ENCODE results near the gene ATOH8. TPM values are rescaled to one million over a fixed set of nuclear protein-coding genes. Genes with fewer than 3 reads are reported as not detected.

Gene ATOH8
- total and polyA plus RNA-seq, 12 donors: 8.7 to 45.9 (median 17.8) TPM

DNA sequence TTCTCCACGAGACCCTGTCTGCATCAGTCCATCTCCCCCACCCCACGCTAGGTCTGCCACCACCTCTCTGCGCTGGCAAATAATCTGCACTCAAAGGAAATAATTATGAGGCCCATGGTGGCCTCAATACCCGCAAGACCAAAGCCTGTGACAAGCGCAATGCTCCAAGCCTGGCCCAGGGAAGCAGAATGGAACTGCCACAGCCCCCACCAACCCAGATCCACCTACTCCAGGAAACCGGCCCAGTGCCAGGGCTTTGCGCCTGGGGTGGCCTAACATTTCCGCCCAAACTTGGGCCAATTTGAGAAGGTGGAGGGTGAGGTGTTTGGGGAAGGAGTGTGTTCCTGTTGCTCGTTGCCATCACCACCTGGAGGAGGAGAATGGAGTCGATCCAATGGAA, 26.0 kb upstream of the ATOH8 start:
- Histone ChIP-seq H3K4me1 (peaks cover 0 to 61% (median 34%) of the 10 kb centered on the region in 9 donors), H3K27ac (peak overlapping the region in 8 of 10 donors; percentile 3 to 72 (median 48)), H3K36me3 (no peaks in the 10 kb centered on the region), H3K9me3 (no peaks in the 10 kb centered on the region), H3K4me3 (no peak overlapping the region), H3K27me3 (no peaks in the 10 kb centered on the region)
- intact Hi-C loops (cut with DNase I): loop anchor here in 9 of 10 donors (1.0 to 10.0 kb wide), 8 partner anchors 53 to 357 kb away; no protein-coding TSS in a partner anchor
- TF ChIP-seq, protein P1, sequence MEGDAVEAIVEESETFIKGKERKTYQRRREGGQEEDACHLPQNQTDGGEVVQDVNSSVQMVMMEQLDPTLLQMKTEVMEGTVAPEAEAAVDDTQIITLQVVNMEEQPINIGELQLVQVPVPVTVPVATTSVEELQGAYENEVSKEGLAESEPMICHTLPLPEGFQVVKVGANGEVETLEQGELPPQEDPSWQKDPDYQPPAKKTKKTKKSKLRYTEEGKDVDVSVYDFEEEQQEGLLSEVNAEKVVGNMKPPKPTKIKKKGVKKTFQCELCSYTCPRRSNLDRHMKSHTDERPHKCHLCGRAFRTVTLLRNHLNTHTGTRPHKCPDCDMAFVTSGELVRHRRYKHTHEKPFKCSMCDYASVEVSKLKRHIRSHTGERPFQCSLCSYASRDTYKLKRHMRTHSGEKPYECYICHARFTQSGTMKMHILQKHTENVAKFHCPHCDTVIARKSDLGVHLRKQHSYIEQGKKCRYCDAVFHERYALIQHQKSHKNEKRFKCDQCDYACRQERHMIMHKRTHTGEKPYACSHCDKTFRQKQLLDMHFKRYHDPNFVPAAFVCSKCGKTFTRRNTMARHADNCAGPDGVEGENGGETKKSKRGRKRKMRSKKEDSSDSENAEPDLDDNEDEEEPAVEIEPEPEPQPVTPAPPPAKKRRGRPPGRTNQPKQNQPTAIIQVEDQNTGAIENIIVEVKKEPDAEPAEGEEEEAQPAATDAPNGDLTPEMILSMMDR (IDR thresholded peaks at IDR 0.05): no peak
- 73 to 80% methylated on average over 10 of the region's 10 CpGs for WGBS, 2 donors
- DNase-seq (peak in 1 of 2 donors; percentile 42), ATAC-seq (peak in 4 of 8 donors; percentile 37 to 54 (median 43))

DNA sequence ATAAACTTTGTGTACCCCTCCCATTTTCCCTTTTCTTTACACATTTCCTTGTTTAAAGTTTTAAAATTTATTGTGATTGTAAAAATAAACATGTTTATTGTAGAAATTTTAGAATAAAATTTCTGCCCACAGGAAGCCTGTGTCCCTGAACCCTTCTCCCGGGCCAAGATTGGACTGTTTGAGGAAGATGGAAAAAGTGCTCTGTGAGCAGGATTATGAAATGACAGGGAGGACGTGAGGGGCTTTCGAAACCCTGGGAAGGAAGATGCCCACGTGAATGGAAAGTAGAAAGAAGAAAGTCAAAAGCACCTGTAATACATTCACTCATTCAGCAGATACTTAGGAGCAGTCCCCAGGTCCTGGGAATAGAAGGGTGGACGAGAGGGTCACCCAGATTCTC, 25.4 kb upstream of the ATOH8 start:
- Histone ChIP-seq H3K27ac (peak overlapping the region in 9 of 10 donors; percentile 3 to 72 (median 49)), H3K9me3 (no peaks in the 10 kb centered on the region), H3K4me1 (peaks cover 0 to 62% (median 38%) of the 10 kb centered on the region in 9 donors), H3K4me3 (no peak overlapping the region), H3K27me3 (no peaks in the 10 kb centered on the region), H3K36me3 (no peaks in the 10 kb centered on the region)
- DNase-seq (no peak), ATAC-seq (peak in 2 of 8 donors; percentile 4 to 27)
- intact Hi-C loops (cut with DNase I): loop anchor here in 9 of 10 donors (1.0 to 10.0 kb wide), 8 partner anchors 54 to 356 kb away; no protein-coding TSS in a partner anchor
- TF ChIP-seq, protein P1 (IDR thresholded peaks at IDR 0.05): no peak
- 62 to 71% methylated on average over 5 of the region's 5 CpGs for WGBS, 2 donors

DNA sequence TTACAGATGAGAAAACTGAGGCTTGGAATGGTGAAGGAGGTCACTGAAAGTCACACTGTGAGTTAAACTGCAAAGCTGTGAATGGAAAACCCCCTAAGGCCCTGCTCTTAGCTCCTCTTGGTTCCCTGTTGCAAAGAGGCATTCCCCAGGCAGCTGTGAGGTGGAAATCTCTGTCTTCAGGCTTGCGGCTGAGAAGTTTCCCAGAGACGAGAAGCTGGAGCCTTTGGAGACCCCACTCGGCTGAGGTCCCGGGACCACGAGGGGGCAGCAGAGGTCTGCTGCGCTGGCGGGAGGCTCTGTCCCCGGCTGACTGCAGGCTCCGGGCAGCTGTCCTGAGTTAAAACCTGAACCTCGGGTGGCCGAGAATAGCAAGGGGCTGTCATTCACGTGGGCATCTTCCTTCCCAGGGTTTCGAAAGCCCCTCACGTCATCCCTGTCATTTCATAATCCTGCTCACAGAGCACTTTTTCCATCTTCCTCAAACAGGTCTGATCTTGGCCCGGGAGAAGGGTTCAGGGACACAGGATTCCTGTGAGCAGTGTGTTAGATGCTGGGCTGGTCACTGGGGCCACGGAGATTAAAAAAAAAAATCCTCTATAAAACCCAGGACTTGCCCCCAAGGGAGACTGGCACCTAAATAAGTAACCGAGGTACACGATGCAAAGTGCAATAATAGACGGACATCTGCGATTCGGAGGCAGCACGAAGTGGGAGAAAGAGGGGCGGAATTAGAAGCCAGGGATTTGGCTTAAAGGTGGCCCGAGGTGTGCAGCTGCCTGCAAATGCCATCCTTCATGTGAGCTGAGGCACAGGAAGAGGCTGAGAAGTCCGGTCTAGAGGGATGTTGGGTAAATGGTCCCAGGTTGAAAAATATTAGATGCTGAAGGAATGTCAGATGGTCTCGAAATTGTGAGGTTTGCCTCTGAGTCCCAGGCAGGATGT, 24.6 kb upstream of the ATOH8 start:
- WGBS, 2 donors: 35 to 39% methylated on average over 26 of the region's 26 CpGs
- Histone ChIP-seq H3K4me3 (no peak overlapping the region), H3K9me3 (no peaks in the 10 kb centered on the region), H3K27ac (peak overlapping the region in 9 of 10 donors; percentile 3 to 72 (median 49)), H3K27me3 (no peaks in the 10 kb centered on the region), H3K4me1 (peaks cover 0 to 63% (median 38%) of the 10 kb centered on the region in 9 donors), H3K36me3 (no peaks in the 10 kb centered on the region)
- ATAC-seq: peak; percentile 92 to 97 (median 95)
- peak; percentile 90 to 93 for DNase-seq
- TF ChIP-seq, protein P1 (IDR thresholded peaks at IDR 0.05): peak; percentile 91 to 99 (median 98)
- intact Hi-C loops (cut with DNase I): loop anchor here (1.0 to 10.0 kb wide), 10 partner anchors 21 to 356 kb away; no protein-coding TSS in a partner anchor

DNA sequence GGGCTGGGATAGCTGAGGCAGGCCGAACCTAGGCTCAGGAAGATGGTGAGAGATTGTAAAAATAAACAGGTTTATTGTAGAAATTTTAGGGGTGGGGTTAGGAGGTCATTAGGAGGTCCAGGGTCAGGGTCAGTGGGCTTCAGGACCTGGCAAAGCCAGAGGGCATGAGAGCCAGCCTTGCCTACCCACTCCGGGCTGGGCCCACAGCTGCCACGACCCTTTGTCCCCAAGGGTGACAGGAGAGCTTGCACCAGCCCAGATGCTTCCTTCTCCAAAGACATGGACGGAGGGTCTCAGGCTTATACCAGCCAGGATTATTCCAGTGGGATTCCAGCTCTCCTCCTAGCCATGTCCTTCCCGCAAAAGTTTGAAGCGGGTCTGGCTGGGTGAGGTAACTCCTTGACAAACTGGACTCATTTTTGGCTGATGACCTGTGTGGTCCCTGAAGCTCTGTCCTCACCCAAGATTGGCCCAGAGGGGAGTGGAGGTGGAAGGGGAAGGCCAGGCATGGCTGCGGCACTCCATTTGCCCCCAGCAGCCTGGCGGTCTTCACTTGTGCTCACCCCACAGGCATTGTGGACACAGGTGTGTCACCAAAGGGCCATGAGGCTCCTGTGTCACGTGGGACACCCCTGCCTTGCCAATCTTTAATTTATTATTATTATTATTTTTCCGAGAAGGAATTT, 23.8 kb upstream of the ATOH8 start:
- no peaks in the 10 kb centered on the region for H3K9me3 ChIP-seq
- H3K27me3 ChIP-seq: no peaks in the 10 kb centered on the region
- intact Hi-C loops (cut with DNase I): loop anchor here (1.0 to 10.0 kb wide), 11 partner anchors 20 to 355 kb away; no protein-coding TSS in a partner anchor
- H3K4me3 ChIP-seq: no peak overlapping the region
- peaks cover 0 to 57% (median 33%) of the 10 kb centered on the region in 9 donors for H3K4me1 ChIP-seq
- no peak for ATAC-seq
- WGBS, 2 donors: 93% methylated on average over 10 of the region's 10 CpGs
- TF ChIP-seq, protein P1 (IDR thresholded peaks at IDR 0.05): no peak
- peak overlapping the region in 3 of 10 donors; percentile 9 to 69 (median 65) for H3K27ac ChIP-seq
- H3K36me3 ChIP-seq: no peaks in the 10 kb centered on the region
- DNase-seq: no peak
